GM11168 (cell line): Measurements from ENCODE around the gene CMIP.
"Not testable (repeated sequence)": the region's sequence is repeated elsewhere in the genome, so short reads cannot be mapped to it uniquely, and the experiment has no call there.

Source experiments
- in situ Hi-C: fragments of 300-500 bp; cut with MboI; formaldehyde crosslinking; loops from one replicate; pipeline ENCODE4 v1.12.0; 2022; ENCODE audit warnings: low sequenced_read_pairs; ENCODE audit not compliant: unreplicated experiment

CMIP gene

GRCh38 chr16:81417210-81417609, 27.4 kb upstream of the CMIP start:
- in situ Hi-C loops = no loop called here

GRCh38 chr16:81419806-81420205, 24.8 kb upstream of the CMIP start:
- in situ Hi-C loops = no loop called here

- in situ Hi-C loops = no loop called here
Observed at GRCh38 chr16:81421126-81421525, 23.5 kb upstream of the CMIP start.

GRCh38 chr16:81421536-81421935, 23.1 kb upstream of the CMIP start:
- in situ Hi-C loops = no loop called here

GRCh38 chr16:81422153-81422552, 22.5 kb upstream of the CMIP start:
- in situ Hi-C loops = not testable (repeated sequence)

- in situ Hi-C loops = no loop called here
Observed at GRCh38 chr16:81424771-81425170, 19.8 kb upstream of the CMIP start.

- in situ Hi-C loops = no loop called here
Observed at GRCh38 chr16:81427219-81427618, 17.4 kb upstream of the CMIP start.

GRCh38 chr16:81429045-81429521, 15.5 kb upstream of the CMIP start:
- in situ Hi-C loops = no loop called here

GRCh38 chr16:81431554-81432353, 12.9 kb upstream of the CMIP start:
- in situ Hi-C loops = no loop called here

GRCh38 chr16:81432937-81433557, 11.6 kb upstream of the CMIP start:
- in situ Hi-C loops = no loop called here

GRCh38 chr16:81435103-81435502, 9.5 kb upstream of the CMIP start:
- in situ Hi-C loops = no loop called here

GRCh38 chr16:81435567-81435966, 9.0 kb upstream of the CMIP start:
- in situ Hi-C loops = no loop called here

GRCh38 chr16:81436386-81436785, 8.2 kb upstream of the CMIP start:
- in situ Hi-C loops = no loop called here

GRCh38 chr16:81437865-81438264, 6.7 kb upstream of the CMIP start:
- in situ Hi-C loops = no loop called here

- in situ Hi-C loops = no loop called here
Observed at GRCh38 chr16:81440888-81441761, 3.5 kb upstream of the CMIP start.

GRCh38 chr16:81442220-81442915, 2.2 kb upstream of the CMIP start:
- in situ Hi-C loops = no loop called here

- in situ Hi-C loops = no loop called here
Observed at GRCh38 chr16:81442916-81443687, 1.5 kb upstream of the CMIP start.

GRCh38 chr16:81443688-81444447, 740 bp upstream of the CMIP start:
- in situ Hi-C loops = no loop called here
